H54 (cell line): ENCODE results near the gene MDK.

Experiments
- DNase-seq: peaks from one replicate; pipeline ENCODE4 v3.0.0; 2011; ENCODE audit warnings: low spot score, mixed read lengths; ENCODE audit not compliant: insufficient read length
- FAIRE-seq: peaks from 3 replicates; lab custom pipeline; 2011; peaks lifted over from hg19 to GRCh38; lab: Jason Lieb, UNC
- POLR2A ChIP-seq: IDR thresholded peaks from 2 replicates; pipeline ENCODE4 v1.6.1; 2011; ENCODE audit warnings: low read depth, mild to moderate bottlenecking, low read length

The MDK gene

GRCh38 chr11:46389450-46390330, 8.2 kb downstream of the MDK start:
- TF ChIP-seq POLR2A = peak; percentile 30; the same call in 1 of the 2 replicates
- peak; percentile 99 for DNase-seq
- FAIRE-seq = no peak

GRCh38 chr11:46390331-46391171, 9.1 kb downstream of the MDK start:
- FAIRE-seq (no peak), DNase-seq (peak; percentile 68)
- TF ChIP-seq POLR2A = no peak

GRCh38 chr11:46391186-46391577, 9.7 kb downstream of the MDK start:
- FAIRE-seq (no peak), DNase-seq (peak; percentile 39)
- TF ChIP-seq POLR2A = no peak

GRCh38 chr11:46391578-46392420, 10.3 kb downstream of the MDK start, which contains the start of gene CHRM4:
Gene CHRM4, minus strand, starts transcription at chr11:46391776. Its CDS starts 5,219 bp downstream, at chr11:46386557.
- FAIRE-seq (no peak), DNase-seq (peak; percentile 85)
- no peak for TF ChIP-seq POLR2A

- FAIRE-seq (no peak), DNase-seq (peak; percentile 99)
- no peak for TF ChIP-seq POLR2A
Measured at GRCh38 chr11:46392421-46393230, 11.2 kb downstream of the MDK start.

GRCh38 chr11:46393231-46393616, 11.8 kb downstream of the MDK start:
- no peak for TF ChIP-seq POLR2A
- no peak for FAIRE-seq
- DNase-seq = peak; percentile 38

GRCh38 chr11:46393759-46394158, 12.3 kb downstream of the MDK start:
- no peak for TF ChIP-seq POLR2A
- DNase-seq = no peak
- FAIRE-seq = no peak

GRCh38 chr11:46397526-46397925, 16.1 kb downstream of the MDK start:
- FAIRE-seq (no peak), DNase-seq (no peak)
- no peak for TF ChIP-seq POLR2A

GRCh38 chr11:46402957-46403902, 21.8 kb downstream of the MDK start:
- FAIRE-seq (no peak), DNase-seq (no peak)
- TF ChIP-seq POLR2A = no peak

- no peak for TF ChIP-seq POLR2A
- DNase-seq (no peak), FAIRE-seq (no peak)
Measured at GRCh38 chr11:46404476-46405017, 23.1 kb downstream of the MDK start.

GRCh38 chr11:46407635-46408034, 26.2 kb downstream of the MDK start:
- no peak for FAIRE-seq
- no peak for TF ChIP-seq POLR2A

More at GRCh38 chr11:46407635-46408034, 26.2 kb downstream of the MDK start:
- DNase-seq = no peak
